ENCODE measurements around the gene ADPRHL1.

DNA sequence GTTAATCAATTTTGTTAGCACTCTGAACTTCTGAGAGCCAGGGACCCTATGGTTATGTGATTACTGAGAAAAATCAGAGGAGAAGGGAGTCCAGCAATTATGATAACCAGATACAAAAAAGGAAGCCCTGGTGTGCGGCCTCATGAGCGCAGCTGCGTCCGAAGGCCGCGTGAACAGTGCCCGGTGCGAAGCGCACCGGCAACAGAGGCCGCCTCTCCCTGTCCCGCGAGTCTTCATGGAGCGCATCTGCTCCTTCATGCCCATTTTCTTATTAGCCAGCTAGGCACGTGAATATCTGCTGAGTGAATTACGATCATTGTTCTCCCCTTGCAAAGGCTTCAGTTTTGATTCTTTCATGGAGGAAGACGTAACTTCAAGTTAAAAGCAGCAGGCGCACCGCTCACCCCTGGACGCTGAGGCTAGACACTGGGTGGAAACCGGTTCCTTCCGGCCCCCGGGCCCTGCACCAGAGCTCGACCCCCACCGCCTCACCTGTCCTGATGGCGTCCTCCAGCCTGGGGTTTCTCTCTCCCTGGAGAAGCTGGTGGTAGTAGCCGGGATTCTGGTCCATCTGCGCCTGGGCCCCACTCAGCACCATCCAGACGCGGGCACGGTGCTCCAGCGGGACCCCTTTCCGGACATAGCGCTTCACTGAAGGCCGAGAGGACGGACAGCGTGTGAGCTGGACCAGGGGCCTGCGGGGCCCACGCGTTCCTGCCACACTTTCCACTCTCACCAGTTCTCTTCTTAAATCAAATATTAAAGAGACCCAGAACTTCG, 98.3 kb downstream of the ADPRHL1 start:
- TF ChIP-seq, protein P1, sequence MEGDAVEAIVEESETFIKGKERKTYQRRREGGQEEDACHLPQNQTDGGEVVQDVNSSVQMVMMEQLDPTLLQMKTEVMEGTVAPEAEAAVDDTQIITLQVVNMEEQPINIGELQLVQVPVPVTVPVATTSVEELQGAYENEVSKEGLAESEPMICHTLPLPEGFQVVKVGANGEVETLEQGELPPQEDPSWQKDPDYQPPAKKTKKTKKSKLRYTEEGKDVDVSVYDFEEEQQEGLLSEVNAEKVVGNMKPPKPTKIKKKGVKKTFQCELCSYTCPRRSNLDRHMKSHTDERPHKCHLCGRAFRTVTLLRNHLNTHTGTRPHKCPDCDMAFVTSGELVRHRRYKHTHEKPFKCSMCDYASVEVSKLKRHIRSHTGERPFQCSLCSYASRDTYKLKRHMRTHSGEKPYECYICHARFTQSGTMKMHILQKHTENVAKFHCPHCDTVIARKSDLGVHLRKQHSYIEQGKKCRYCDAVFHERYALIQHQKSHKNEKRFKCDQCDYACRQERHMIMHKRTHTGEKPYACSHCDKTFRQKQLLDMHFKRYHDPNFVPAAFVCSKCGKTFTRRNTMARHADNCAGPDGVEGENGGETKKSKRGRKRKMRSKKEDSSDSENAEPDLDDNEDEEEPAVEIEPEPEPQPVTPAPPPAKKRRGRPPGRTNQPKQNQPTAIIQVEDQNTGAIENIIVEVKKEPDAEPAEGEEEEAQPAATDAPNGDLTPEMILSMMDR (optimal IDR thresholded peaks at IDR 0.05 in 1 of 3, IDR thresholded peaks at IDR 0.05 in 1 of 3, conservative IDR thresholded peaks at IDR 0.05 in 1 of 3; ENCODE audit: extremely low read depth in 1 of 3, insufficient read depth in 2 of 3, low read length in 3 of 3) = no peak
- TF ChIP-seq EZH2 (IDR thresholded peaks at IDR 0.05; ENCODE audit: low read length) = no peak

All from keratinocyte (primary cell).